PC-3 (cell line): Measurements from ENCODE around the gene MXI1. TPM values are rescaled to one million over a fixed set of nuclear protein-coding genes. Genes with fewer than 3 reads are reported as not detected.
A peak's percentile ranks its signal among the peaks of the same experiment; 100 is the strongest.

Experiments used
- ATAC-seq: fragments of 200-7000 bp; cut with Tn5 transposase; 2 replicates; pipeline ENCODE4 v1.9.1; 2020; ENCODE audit warnings: mild to moderate bottlenecking, moderate library complexity
- BruUV-seq: library from RNA; stranded (reverse); fragments of 400-500 nt; replicated peaks from 2 replicates; lab custom pipeline; 2021; lab: Mats Ljungman, UMichigan
- CTCF ChIA-PET: fragments of 300-600 bp; sonication (Branson Sonifier 250); formaldehyde crosslinking; loops from one replicate; lab custom pipeline; 2022; ENCODE audit warnings: antibody characterized with exemption; lab: Charles Lee
- POLR2A ChIA-PET: fragments of 300-600 bp; sonication (Branson Sonifier 250); formaldehyde crosslinking; loops from one replicate; lab custom pipeline; 2022; ENCODE audit warnings: antibody characterized with exemption; ENCODE audit not compliant: unreplicated experiment; lab: Charles Lee
- DNase-seq: peaks from one replicate; pipeline ENCODE4 v3.0.0-alpha.2; 2015
- H2AFZ ChIP-seq: fragments of 300-600 bp; sonication (generic); 2 replicates; pipeline ENCODE4 v1.6.0; 2016; ENCODE audit warnings: antibody characterized with exemption, low read length
- H3F3A ChIP-seq: fragments of 300-600 bp; sonication (generic); one replicate; pipeline ENCODE4 v1.6.0; 2017; ENCODE audit warnings: antibody characterized with exemption, low read length, control low read depth, mild to moderate bottlenecking; ENCODE audit not compliant: unreplicated experiment
- H3K27ac ChIP-seq: fragments of 300-600 bp; sonication (generic); 2 replicates; pipeline ENCODE4 v1.5.1; 2016; ENCODE audit warnings: mild to moderate bottlenecking, low read length
- H3K27me3 ChIP-seq: fragments of 300-600 bp; sonication (generic); 2 replicates; pipeline ENCODE4 v1.6.1; 2016; ENCODE audit warnings: low read length, mixed read lengths
- H3K36me3 ChIP-seq: fragments of 300-600 bp; sonication (generic); 2 replicates; pipeline ENCODE4 v1.6.1; 2016; ENCODE audit warnings: low read depth, mixed run types, low read length, mixed read lengths
- H3K4me1 ChIP-seq: fragments of 300-600 bp; sonication (generic); 2 replicates; pipeline ENCODE4 v1.5.1; 2016; ENCODE audit warnings: low read length; ENCODE audit not compliant: insufficient read depth
- H3K4me2 ChIP-seq: fragments of 300-600 bp; sonication (generic); 2 replicates; pipeline ENCODE4 v1.6.0; 2016; ENCODE audit warnings: low read length
- H3K4me3 ChIP-seq: fragments of 300-600 bp; sonication (generic); 2 replicates; pipeline ENCODE4 v1.5.1; 2016; ENCODE audit warnings: mild to moderate bottlenecking, low read length, mixed read lengths
- H3K79me2 ChIP-seq: fragments of 300-600 bp; sonication (generic); 2 replicates; pipeline ENCODE4 v1.6.1; 2017; ENCODE audit warnings: low read length, mixed read lengths
- H3K9ac ChIP-seq: fragments of 300-600 bp; sonication (generic); 2 replicates; pipeline ENCODE4 v1.6.0; 2016; ENCODE audit warnings: mild to moderate bottlenecking, low read length
- H3K9me2 ChIP-seq: fragments of 300-600 bp; sonication (generic); replicated peaks from 2 replicates; pipeline ENCODE4 v1.6.1; 2016; ENCODE audit warnings: mixed run types, low read length, mixed read lengths
- H3K9me3 ChIP-seq: fragments of 300-600 bp; sonication (generic); 2 replicates; pipeline ENCODE4 v1.6.1; 2016; ENCODE audit warnings: low read length, mixed read lengths
- H4K20me1 ChIP-seq: fragments of 300-600 bp; sonication (generic); 2 replicates; pipeline ENCODE4 v1.6.1; 2016; ENCODE audit warnings: low read length, mixed read lengths
- CTCF ChIP-seq: fragments of 300-600 bp; sonication (generic); conservative IDR thresholded peaks from 2 replicates; pipeline ENCODE4 v1.5.1; 2017; ENCODE audit warnings: antibody characterized with exemption, low read depth, mild to moderate bottlenecking, low read length
- EZH2 ChIP-seq: fragments of 300-600 bp; sonication (generic); IDR thresholded peaks from one replicate; pipeline ENCODE4 v1.6.1; 2017; ENCODE audit warnings: antibody characterized with exemption, mild to moderate bottlenecking, low read length; ENCODE audit not compliant: unreplicated experiment
- EZH2phosphoT487 ChIP-seq: fragments of 300-600 bp; sonication (generic); IDR thresholded peaks from 2 replicates; pipeline ENCODE4 v1.6.1; 2018; ENCODE audit warnings: mild to moderate bottlenecking, antibody characterized with exemption, low read length, borderline replicate concordance
- intact Hi-C: fragments of 100-400 bp; cut with micrococcal nuclease; formaldehyde crosslinking; loops from 2 replicates; pipeline ENCODE4 v1.9.0; 2023
- total RNA-seq: library from RNA; depleted of rRNA; stranded (reverse); fragments of >200 nt; gene quantifications from 2 replicates; pipeline ENCODE4 v1.2.3, GENCODE V29; 2014

MXI1 gene
- total RNA-seq, 1 experiment from 2014 or later: 18.0 TPM

- intact Hi-C loops: loop anchor here (5.0 kb wide), 1 partner anchor 50 kb away; no protein-coding TSS in a partner anchor
- no peak overlapping the region for H3K9ac ChIP-seq
- no peaks in the 10 kb centered on the region for H3K79me2 ChIP-seq
- CTCF ChIA-PET: interaction anchor here (0.5 to 0.6 kb wide), 2 partner anchors 16 to 528 kb away, joined by 4 to 7 read pairs; no protein-coding TSS in a partner anchor
- no peaks in the 10 kb centered on the region for H3F3A ChIP-seq
- no peaks in the 10 kb centered on the region for H3K36me3 ChIP-seq
- H3K27ac ChIP-seq: no peak overlapping the region
- no peak for TF ChIP-seq EZH2
- no peak for TF ChIP-seq CTCF
- TF ChIP-seq EZH2phosphoT487: no peak
- POLR2A ChIA-PET: no interaction called here
- H3K9me2 ChIP-seq: no peaks in the 10 kb centered on the region
- peak overlapping the region; percentile 81 for H3K4me3 ChIP-seq
- H3K4me2 ChIP-seq: peak overlapping the region; percentile 83
- DNase-seq (no peak), ATAC-seq (peak; percentile 27)
- no TSS peak for BruUV-seq
- H3K27me3 ChIP-seq: no peaks in the 10 kb centered on the region
- H3K9me3 ChIP-seq: no peaks in the 10 kb centered on the region
- H2AFZ ChIP-seq: peak overlapping the region; percentile 65; the same call in 1 of the 2 replicates
- H4K20me1 ChIP-seq: no peaks in the 10 kb centered on the region
- H3K4me1 ChIP-seq: 0 out of 2 replicates have a peak, but pooled peaks cover 4% of the 10 kb centered on the region
Measured at GRCh38 chr10:110226926-110227641, 19.7 kb downstream of the MXI1 start.

- Histone ChIP-seq H3F3A (no peaks in the 10 kb centered on the region), H3K9me3 (no peaks in the 10 kb centered on the region), H3K9me2 (no peaks in the 10 kb centered on the region), H3K4me3 (no peak overlapping the region), H3K36me3 (no peaks in the 10 kb centered on the region), H2AFZ (no peak overlapping the region), H3K27ac (no peak overlapping the region), H3K4me1 (0 out of 2 replicates have a peak, but pooled peaks cover 4% of the 10 kb centered on the region), H4K20me1 (no peaks in the 10 kb centered on the region), H3K9ac (no peak overlapping the region), H3K27me3 (no peaks in the 10 kb centered on the region), H3K4me2 (no peak overlapping the region), H3K79me2 (no peaks in the 10 kb centered on the region)
- ATAC-seq: no peak
- intact Hi-C loops: loop anchor here (5.0 kb wide), 1 partner anchor 49 kb away; no protein-coding TSS in a partner anchor
- no peak for DNase-seq
- TF ChIP-seq EZH2phosphoT487 (no peak), CTCF (no peak), EZH2 (no peak)
- ChIA-PET POLR2A (no interaction called here), CTCF (no interaction called here)
- BruUV-seq: no TSS peak
Measured at GRCh38 chr10:110228066-110228465, 20.7 kb downstream of the MXI1 start.

DNA sequence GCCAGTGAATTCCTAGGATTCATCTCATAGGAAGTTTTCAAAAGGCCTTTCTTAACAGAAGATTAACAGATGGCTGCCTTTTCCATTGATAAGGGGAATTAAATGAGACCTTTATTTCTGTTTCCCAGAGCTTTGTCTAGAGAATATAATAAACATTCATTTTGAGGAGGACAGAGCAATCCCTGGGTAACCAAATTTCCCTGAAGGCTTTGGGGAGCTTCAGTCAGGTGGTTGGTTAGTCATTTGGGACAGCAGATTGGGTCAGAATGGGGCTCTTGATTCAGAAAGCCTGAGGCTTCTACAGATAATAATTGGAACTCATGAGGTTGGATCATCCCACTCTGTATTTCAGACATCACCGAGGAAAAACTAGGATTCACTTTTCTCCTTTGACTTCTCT is 21.8 kb downstream of the MXI1 start:
- Histone ChIP-seq H3K36me3 (no peaks in the 10 kb centered on the region), H3K4me3 (no peak overlapping the region), H3K9me2 (no peaks in the 10 kb centered on the region), H3K79me2 (no peaks in the 10 kb centered on the region), H3K4me1 (0 out of 2 replicates have a peak, but pooled peaks cover 4% of the 10 kb centered on the region), H3K9me3 (no peaks in the 10 kb centered on the region), H3K4me2 (no peak overlapping the region), H3K27me3 (no peaks in the 10 kb centered on the region), H3K27ac (no peak overlapping the region), H3K9ac (no peak overlapping the region), H4K20me1 (no peaks in the 10 kb centered on the region), H2AFZ (no peak overlapping the region), H3F3A (no peaks in the 10 kb centered on the region)
- CTCF ChIA-PET: no interaction called here
- TF ChIP-seq EZH2 (no peak), CTCF (no peak), EZH2phosphoT487 (no peak)
- intact Hi-C loops: loop anchor here (5.0 kb wide), 1 partner anchor 48 kb away; no protein-coding TSS in a partner anchor
- POLR2A ChIA-PET: no interaction called here
- ATAC-seq (no peak), DNase-seq (no peak)
- BruUV-seq: no TSS peak
